DMS114 treated with DMSO at 0.1 percent for 48 hours (cell line): ENCODE results near the gene AP4B1.

ENCODE experiments used
- DNase-seq: peaks from one replicate; lab custom pipeline; 2025; ENCODE audit not compliant: unreplicated experiment; lab: John Stamatoyannopoulos, UW

AP4B1 gene

GRCh38 chr1:113895961-113896360 lies 8.6 kb downstream of the AP4B1 start:
- no peak for DNase-seq

DNA sequence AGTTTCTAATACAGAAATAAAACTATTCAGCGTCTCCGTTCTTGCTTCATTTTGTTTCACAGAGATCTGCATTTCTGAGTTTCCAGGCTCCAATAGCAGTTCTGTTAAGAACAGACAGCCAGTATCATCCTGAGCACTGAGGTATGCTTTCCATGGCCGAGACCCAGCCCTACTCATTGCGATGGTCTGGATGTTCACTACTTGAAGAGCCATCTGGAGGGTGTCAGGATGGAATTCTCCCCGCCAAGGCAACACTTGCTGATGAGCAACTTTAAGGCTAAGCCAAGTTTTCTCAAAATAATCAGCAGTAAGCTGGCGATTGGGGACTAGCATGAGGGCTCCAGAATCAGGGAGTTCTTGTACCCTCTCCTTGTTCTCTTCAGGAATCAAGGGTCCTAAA lies 9.5 kb downstream of the AP4B1 start:
- DNase-seq = no peak

DNA sequence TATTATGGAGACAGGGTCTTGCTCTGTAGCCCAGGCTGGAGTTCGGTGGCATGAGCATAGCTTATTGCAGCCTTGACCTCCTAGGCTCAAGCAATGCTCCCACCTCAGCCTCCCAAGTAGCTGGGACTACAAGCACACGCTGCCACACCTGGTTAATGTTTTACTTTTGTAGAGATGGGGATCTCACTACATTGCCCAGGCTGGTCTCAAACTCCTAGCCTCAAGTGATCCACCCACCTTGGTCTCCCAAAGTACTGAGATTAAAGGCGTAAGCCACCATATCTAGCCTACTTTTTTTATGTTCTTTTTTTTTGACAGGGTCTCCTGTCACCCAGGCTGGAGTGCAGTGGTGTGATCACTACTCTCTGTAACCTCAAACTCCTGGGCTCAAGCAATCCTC lies 11.3 kb downstream of the AP4B1 start:
- no peak for DNase-seq

DNA sequence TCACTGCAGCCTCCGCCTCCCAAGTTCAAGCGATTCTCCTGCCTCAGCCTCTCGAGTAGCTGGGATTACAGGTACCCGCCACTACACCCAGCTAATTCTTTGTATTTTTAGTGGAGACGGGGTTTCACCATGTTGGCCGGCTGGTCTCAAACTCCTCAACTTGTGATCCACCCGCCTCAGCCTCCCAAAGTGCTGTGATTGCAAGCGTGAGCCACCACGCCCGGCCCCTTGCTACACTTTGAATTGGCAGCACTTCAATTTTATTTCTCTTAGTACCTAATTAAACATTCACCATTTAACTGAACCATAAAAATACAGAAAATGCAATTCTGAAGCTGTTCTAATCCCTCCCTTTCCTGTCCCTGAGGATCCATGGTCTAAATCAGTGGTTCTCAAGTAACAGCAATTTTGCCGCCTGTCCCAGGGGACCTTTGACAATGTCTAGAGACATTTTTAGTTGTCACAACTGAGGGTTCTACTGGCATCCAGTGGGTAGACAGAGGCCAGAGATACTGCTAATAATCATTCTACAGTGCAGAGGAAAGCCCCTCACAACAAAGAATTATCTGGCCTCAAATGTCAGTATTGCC lies 12.9 kb downstream of the AP4B1 start:
- DNase-seq = no peak

GRCh38 chr1:113890816-113891215 lies 13.8 kb downstream of the AP4B1 start:
- no peak for DNase-seq

- DNase-seq = no peak
Measured at GRCh38 chr1:113887402-113888175, 17.0 kb downstream of the AP4B1 start, which contains the start of gene BCL2L15. BCL2L15 (minus strand) TSS chr1:113887581; CDS start chr1:113887375, 206 bp downstream.

DNA sequence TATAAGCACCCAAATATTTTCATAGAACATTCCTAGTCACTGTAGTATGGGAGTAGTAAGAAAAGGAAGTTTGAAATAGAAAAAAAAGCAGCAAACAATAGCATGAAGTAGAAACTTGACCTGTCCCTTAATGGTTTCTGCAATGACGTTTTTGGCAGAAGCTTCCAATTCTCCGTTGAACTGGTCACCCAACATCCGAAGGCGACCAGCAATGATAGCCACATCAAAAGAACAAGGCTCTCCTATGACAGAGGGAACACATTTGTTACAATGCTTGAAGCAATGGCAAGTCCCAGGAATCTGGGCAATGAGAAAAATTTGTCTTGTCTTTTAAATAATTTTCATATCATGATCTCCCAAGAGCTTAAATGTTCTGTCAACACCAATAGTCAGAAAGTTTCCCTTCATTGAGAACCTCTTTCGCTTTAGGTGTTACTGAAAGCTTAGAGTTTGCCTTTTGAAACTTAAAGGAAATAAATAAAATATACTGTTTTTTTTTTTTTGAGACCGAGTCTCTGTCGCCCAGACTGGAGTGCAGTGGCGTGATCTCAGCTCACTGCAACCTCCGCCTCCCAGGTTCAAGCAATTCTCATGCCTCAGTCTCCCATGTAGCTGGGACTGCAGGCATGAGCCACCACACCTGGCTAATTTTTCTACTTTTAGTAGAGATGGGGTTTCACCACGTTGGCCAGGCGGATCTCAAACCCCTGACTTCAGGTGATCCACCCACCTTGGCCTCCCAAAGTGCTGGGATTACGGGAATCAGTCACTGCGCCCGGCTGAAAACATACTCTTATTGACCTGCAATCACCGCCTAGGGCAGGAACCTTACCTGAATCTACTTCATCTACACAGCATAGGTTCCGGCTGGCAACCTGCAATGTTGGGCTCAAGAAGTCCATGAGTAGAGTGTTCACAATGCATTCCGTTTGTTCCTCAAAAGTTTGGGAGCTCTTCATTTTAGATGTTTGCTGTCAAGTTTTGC lies 17.9 kb downstream of the AP4B1 start:
- DNase-seq = no peak

DNA sequence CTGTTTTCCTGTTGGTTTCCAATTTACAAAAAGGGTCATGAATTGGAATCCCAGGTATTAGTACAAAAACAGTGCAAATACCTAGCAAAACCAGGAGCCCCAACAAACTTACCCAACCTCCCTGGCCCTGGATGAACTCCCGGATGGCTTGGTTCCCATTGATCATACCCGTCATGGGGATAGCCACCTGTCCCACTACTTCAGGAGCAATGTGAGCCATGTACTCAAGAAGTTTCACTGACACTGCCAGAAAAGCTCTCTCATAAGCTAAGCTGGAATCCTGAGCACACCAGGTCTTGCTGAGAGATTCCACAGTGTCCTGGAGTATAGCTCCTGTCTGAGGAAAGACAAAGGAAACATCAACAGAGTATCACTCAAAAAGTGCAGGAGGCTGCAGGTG lies 22.9 kb downstream of the AP4B1 start:
- DNase-seq = no peak

GRCh38 chr1:113879739-113880038 lies 24.9 kb downstream of the AP4B1 start:
- DNase-seq = no peak

GRCh38 chr1:113876176-113876575 lies 28.4 kb downstream of the AP4B1 start:
- no peak for DNase-seq

DNA sequence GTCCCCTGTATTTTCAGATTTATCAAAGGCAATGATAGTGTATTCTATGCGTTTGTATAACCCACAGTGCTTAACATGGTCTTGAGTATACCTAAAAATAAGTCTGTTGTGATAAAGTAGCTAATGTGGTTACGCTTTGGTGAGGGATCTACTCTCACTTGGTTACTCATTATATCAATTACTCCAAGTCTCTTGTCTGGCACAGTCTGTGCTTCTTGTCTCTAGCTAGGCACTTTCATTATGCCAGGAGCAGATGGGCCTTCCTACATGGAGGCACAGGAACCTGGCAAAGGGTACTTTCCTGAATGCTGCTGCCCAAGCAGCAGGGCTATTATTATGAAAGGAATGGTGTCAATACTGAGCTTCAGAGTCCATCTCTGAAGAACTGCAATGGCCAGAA lies 28.9 kb downstream of the AP4B1 start:
- DNase-seq = no peak

DNA sequence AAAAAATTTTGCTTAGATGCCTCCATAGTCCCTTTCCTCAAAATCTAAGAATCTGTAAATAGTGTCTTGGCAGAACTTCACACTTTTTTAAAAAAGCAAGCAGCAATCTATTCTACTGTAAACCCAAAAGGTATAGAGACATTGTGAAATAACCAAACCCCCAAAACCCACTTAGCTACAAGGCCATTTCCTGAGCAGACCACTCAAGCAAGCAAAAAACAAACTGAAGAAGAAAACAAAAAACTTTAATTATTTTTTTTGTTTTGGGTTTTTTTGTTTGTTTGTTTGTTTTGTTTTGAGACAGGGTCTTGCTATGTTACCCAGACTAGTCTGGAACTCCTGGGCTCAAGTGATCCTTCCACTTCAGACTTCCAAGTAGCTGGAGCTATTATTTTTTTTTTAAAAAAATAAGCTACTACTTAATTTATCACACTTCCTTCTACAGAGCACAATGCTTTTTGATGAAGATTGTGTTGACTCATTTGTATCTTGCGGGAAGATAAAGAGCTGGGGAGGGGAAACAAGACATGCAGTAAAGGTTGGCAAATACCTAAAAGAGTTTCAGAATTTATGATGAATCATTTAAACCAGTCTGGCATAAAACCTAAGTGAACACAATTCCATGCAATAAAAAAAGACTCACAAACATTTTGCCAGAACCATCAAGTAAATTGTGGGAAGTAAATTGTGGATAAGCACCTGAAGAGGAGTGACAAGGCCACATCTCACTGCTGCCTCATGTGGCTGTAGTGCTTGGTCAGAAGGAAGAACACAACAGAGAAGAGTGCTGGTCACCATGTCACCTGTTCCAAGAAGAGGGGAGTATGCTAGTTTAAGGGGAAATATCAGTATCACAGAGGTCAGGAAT lies 30.4 kb downstream of the AP4B1 start:
- DNase-seq = no peak

- DNase-seq = no peak
Measured at GRCh38 chr1:113872219-113872935, 32.2 kb downstream of the AP4B1 start.

- no peak for DNase-seq
Measured at GRCh38 chr1:113871597-113872113, 32.9 kb downstream of the AP4B1 start, which contains the start of gene PTPN22. PTPN22 (minus strand) TSS chr1:113871712.

GRCh38 chr1:113870778-113871177 lies 33.8 kb downstream of the AP4B1 start:
- no peak for DNase-seq

DNA sequence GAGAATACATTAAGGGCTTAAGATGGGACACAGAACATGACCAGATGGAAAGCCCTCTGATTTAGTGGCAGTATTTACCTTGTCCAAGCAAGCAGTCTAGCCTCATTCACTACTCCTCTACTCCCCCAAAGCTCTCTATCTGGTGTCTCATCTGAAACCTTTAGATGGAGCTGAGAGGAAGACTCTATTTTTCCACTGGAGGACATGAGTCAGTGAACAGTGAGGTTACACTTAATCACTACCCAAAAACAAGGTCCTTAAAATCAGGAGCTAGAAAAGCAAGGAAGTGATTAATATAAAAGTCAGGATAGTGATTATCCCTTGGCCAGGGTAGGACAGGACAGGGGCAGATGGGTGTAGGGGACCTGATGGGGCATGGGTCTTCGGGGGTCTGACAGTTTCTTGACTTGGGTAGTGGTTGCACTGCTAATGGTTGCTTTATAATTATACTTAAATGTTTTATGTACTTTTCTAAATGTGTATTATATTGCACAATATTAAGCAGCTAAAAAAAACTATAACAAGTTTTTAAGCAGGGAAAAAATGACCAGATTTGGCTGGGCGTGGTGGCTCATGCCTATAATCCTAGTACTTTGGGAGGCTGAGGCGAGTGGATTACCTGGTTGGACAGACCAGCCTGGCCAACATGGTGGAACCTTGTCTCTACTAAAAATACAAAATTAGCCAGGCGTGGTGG lies 36.1 kb downstream of the AP4B1 start:
- DNase-seq = no peak

DNA sequence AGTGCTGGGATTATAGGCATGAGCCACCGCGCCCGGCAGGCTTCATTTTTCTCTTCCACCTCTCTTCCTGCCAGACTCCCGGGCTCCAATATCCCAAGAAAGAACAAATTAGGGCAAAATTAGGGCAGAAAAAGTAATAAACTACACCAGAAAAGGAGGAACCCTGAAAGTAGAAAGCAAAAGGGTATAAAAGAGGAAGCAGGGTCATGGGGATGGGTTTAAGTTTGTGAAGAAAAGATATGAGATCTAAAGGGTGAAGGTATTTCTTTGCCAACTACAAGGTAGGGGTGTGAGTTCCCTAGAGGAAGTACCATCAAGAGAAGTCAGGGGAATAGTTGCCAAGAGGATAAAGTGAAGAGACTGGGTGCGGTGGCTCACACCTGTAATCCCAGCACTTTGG lies 43.0 kb downstream of the AP4B1 start:
- no peak for DNase-seq

- DNase-seq = no peak
Measured at GRCh38 chr1:113860891-113861290, 43.7 kb downstream of the AP4B1 start.

GRCh38 chr1:113859478-113860175 lies 45.0 kb downstream of the AP4B1 start:
- no peak for DNase-seq
